ENCODE data around the gene TMOD1. TPM values are rescaled to one million over a fixed set of nuclear protein-coding genes. Genes with fewer than 3 reads are reported as not detected.

Gene TMOD1
- total and polyA plus RNA-seq, 2 of the 13 experiments (the other 11 are each of a cell fraction or from before 2014, with no cell fraction given) = 0.04 to 0.07 TPM

GRCh38 chr9:97640325-97640724 lies 138.9 kb downstream of the TMOD1 start:
- H3K79me2 ChIP-seq (ENCODE audit: insufficient read depth, low read length) = peaks cover 59% of the 10 kb centered on the region
- CTCF ChIA-PET (ENCODE audit: low intra/inter-chr PET ratio, low total read pairs) = no interaction called here
- H3K4me3 ChIP-seq (replicated peaks in 1 of 3; ENCODE audit: insufficient read depth in 1 of 3, low read depth in 2 of 3, low read length in 3 of 3) = no peak overlapping the region
- H3K36me3 ChIP-seq (replicated peaks in 1 of 2; ENCODE audit: control insufficient read depth in 1 of 2, insufficient read depth in 2 of 2, low read length in 2 of 2) = peaks cover 4 to 35% of the 10 kb centered on the region in 2 experiments
- in situ Hi-C loops (cut with HindIII; ENCODE audit: extremely low pct_ligation_motif_present, low pct_unique_long_range_greater_than_20kb) (no loop called here), intact Hi-C loops (cut with micrococcal nuclease; ENCODE audit: unreplicated experiment) (no loop called here)
- DNase-seq (ENCODE audit: low spot score) (peak; percentile 3), ATAC-seq (no peak), FAIRE-seq (no peak)
- H4K20me1 ChIP-seq (ENCODE audit: insufficient read depth, low read length) = peaks cover 8% of the 10 kb centered on the region; the same call in 1 of the 2 replicates
- peaks cover 38% of the 10 kb centered on the region for H3K4me1 ChIP-seq (ENCODE audit: insufficient read depth, low read length)
- no peak overlapping the region for H3K4me2 ChIP-seq (ENCODE audit: low read depth, low read length)
- H3K27me3 ChIP-seq (ENCODE audit: control insufficient read depth in 1 of 2, insufficient read depth in 2 of 2, low read length in 2 of 2) = no peaks in the 10 kb centered on the region
- TF ChIP-seq ZNF891 (CRISPR knock-in tag; IDR thresholded peaks at IDR 0.05) (no peak), ZBTB26 (CRISPR knock-in tag; IDR thresholded peaks at IDR 0.05; ENCODE audit: borderline replicate concordance) (no peak), RERE (CRISPR knock-in tag; IDR thresholded peaks at IDR 0.05; ENCODE audit: low read depth) (no peak)
- no peak overlapping the region for H3K9ac ChIP-seq (ENCODE audit: insufficient read depth, low read depth, low read length)
- H3K9me3 ChIP-seq (ENCODE audit: low read length) = no peaks in the 10 kb centered on the region
- 95% methylated on average over 2 of the region's 2 CpGs for WGBS (ENCODE audit: low lambda C conversion rate)
- POLR2A ChIA-PET = interaction anchor here (1.4 kb wide), 1 partner anchor 20 kb away, joined by 3 read pairs; no protein-coding TSS in a partner anchor
- no peak overlapping the region for H3K27ac ChIP-seq (ENCODE audit: extremely low read length, insufficient read depth, low read length)
- BruUV-seq (replicated peaks) = no TSS peak
- no peak overlapping the region for H2AFZ ChIP-seq (ENCODE audit: low read length)
